Measurements from ENCODE around the gene AMER2. TPM values are rescaled to one million over a fixed set of nuclear protein-coding genes. Genes with fewer than 3 reads are reported as not detected.
"Not testable (repeated sequence)": the region's sequence is repeated elsewhere in the genome, so short reads cannot be mapped to it uniquely, and the experiment has no call there.

AMER2 gene
- total and polyA plus RNA-seq, 9 of the 15 experiments (the other 6 are each of a cell fraction or from before 2014, with no cell fraction given), result not detected

DNA sequence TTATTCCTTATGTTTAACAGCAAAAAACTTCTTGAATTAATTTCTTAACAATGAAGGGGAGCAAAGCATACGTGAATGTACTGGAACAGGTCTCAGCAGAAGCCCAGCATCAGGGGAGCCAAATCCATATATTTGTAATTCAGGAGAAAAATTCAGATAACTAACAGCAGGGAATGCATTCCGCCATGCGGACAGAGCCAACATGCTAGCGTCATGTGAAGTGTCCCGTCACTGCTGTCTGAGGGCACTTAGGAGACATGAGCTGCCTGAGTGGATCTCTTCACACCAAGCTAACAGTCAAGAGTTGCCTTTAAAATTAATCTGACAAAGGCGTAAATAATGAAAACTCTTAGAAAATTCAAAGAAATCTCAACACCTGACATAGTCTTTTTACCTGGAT, 6.4 kb downstream of the AMER2 start:
- ATAC-seq (no peak), DNase-seq (ENCODE audit: extremely low read depth in 1 of 4, low spot score in 3 of 4) (no peak), FAIRE-seq (no peak)
- Histone ChIP-seq H3K4me3 (no peak overlapping the region), H3K27me3 (ENCODE audit: control insufficient read depth in 2 of 2, insufficient read depth in 2 of 2, low read length in 2 of 2) (peaks cover 0 to 14% of the 10 kb centered on the region in 2 experiments; a peak in 2 of 5 replicates), H3K9me1 (ENCODE audit: control insufficient read depth, insufficient read depth, low read length) (no peaks in the 10 kb centered on the region), H3K4me2 (ENCODE audit: insufficient read depth, low read length) (no peak overlapping the region), H3K27ac (ENCODE audit: extremely low read depth, low read depth, low read length) (no peak overlapping the region), H3K79me2 (ENCODE audit: control insufficient read depth, insufficient read depth, low read length) (no peaks in the 10 kb centered on the region), H3K36me3 (ENCODE audit: control insufficient read depth, insufficient read depth, low read length) (no peaks in the 10 kb centered on the region), H3K9me3 (replicated peaks; ENCODE audit: control insufficient read depth, insufficient read depth, low read depth, low read length) (no peaks in the 10 kb centered on the region), H3K9ac (ENCODE audit: insufficient read depth in 1 of 2, low read depth in 2 of 2, low read length in 2 of 2) (no peak overlapping the region), H3K4me1 (replicated peaks in 1 of 2; ENCODE audit: control insufficient read depth in 2 of 2, insufficient read depth in 2 of 2, low read length in 2 of 2) (no peaks in the 10 kb centered on the region), H4K20me1 (replicated peaks; ENCODE audit: control insufficient read depth, insufficient read depth, low read length) (no peaks in the 10 kb centered on the region), H2AFZ (ENCODE audit: low read depth, low read length) (no peak overlapping the region)
- no TSS peak for BruUV-seq (replicated peaks)
- 0% methylated on average over 6 of the region's 6 CpGs for WGBS (ENCODE audit: insufficient coverage, low coverage, missing lambda C conversion rate)
- ChIA-PET POLR2A (no interaction called here), CTCF (ENCODE audit: low intra/inter-chr PET ratio) (no interaction called here)
- intact Hi-C loops (cut with micrococcal nuclease) (no loop called here), in situ Hi-C loops (cut with MboI) (no loop called here)
- no peak for TF ChIP-seq MCM2 (IDR thresholded peaks at IDR 0.05; ENCODE audit: low read depth)
- TF ChIP-seq, protein P1, sequence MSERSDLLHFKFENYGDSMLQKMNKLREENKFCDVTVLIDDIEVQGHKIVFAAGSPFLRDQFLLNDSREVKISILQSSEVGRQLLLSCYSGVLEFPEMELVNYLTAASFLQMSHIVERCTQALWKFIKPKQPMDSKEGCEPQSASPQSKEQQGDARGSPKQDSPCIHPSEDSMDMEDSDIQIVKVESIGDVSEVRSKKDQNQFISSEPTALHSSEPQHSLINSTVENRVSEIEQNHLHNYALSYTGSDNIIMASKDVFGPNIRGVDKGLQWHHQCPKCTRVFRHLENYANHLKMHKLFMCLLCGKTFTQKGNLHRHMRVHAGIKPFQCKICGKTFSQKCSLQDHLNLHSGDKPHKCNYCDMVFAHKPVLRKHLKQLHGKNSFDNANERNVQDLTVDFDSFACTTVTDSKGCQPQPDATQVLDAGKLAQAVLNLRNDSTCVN (CRISPR knock-in tag; IDR thresholded peaks at IDR 0.05), result no peak
- TF ChIP-seq TAL1 (IDR thresholded peaks at IDR 0.05), result no peak
- TF ChIP-seq HCFC1 (IDR thresholded peaks at IDR 0.05; ENCODE audit: low read depth, low read length), result no peak
- no peak for TF ChIP-seq ZBTB12 (CRISPR knock-in tag; IDR thresholded peaks at IDR 0.05)

GRCh38 chr13:25165163-25165562, 6.9 kb downstream of the AMER2 start:
- H2AFZ ChIP-seq (ENCODE audit: low read depth, low read length); H3K9me1 ChIP-seq (ENCODE audit: control insufficient read depth, insufficient read depth, low read length); H3K36me3 ChIP-seq (ENCODE audit: control insufficient read depth, insufficient read depth, low read length); CTCF ChIA-PET (ENCODE audit: low intra/inter-chr PET ratio); H3K79me2 ChIP-seq (ENCODE audit: control insufficient read depth, insufficient read depth, low read length); H4K20me1 ChIP-seq (replicated peaks; ENCODE audit: control insufficient read depth, insufficient read depth, low read length); H3K9ac ChIP-seq (ENCODE audit: insufficient read depth in 1 of 2, low read depth in 2 of 2, low read length in 2 of 2); FAIRE-seq; H3K27me3 ChIP-seq (ENCODE audit: control insufficient read depth in 2 of 2, insufficient read depth in 2 of 2, low read length in 2 of 2); H3K4me1 ChIP-seq (replicated peaks in 1 of 2; ENCODE audit: control insufficient read depth in 2 of 2, insufficient read depth in 2 of 2, low read length in 2 of 2); BruUV-seq (replicated peaks); POLR2A ChIA-PET; in situ Hi-C loops (cut with MboI); H3K27ac ChIP-seq (ENCODE audit: extremely low read depth, low read depth, low read length); ATAC-seq; H3K9me3 ChIP-seq (replicated peaks; ENCODE audit: control insufficient read depth, insufficient read depth, low read depth, low read length); intact Hi-C loops (cut with micrococcal nuclease); DNase-seq (ENCODE audit: extremely low read depth in 1 of 4, low spot score in 3 of 4); H3K4me2 ChIP-seq (ENCODE audit: insufficient read depth, low read length); H3K4me3 ChIP-seq: not testable (repeated sequence)
- 3% methylated on average over 5 of the region's 5 CpGs for WGBS (ENCODE audit: insufficient coverage, low coverage, missing lambda C conversion rate)

Data from K562 (cell line).